Measurements from ENCODE around the gene RHEX. TPM values are rescaled to one million over a fixed set of nuclear protein-coding genes. Genes with fewer than 3 reads are reported as not detected.

The RHEX gene
- total RNA-seq, 1 donor from 2014 or later: 17.3 TPM

GRCh38 chr1:206135248-206135647 is 82.3 kb downstream of the RHEX start:
- intact Hi-C loops (cut with DNase I): no loop called here
- no peak for ATAC-seq

GRCh38 chr1:206136241-206136640 is 83.3 kb downstream of the RHEX start:
- Histone ChIP-seq H3K4me3 (no peak overlapping the region), H3K27me3 (no peaks in the 10 kb centered on the region), H3K9me3 (no peaks in the 10 kb centered on the region), H3K4me1 (no peaks in the 10 kb centered on the region), H3K36me3 (no peaks in the 10 kb centered on the region), H3K27ac (no peak overlapping the region)
- ATAC-seq (no peak), DNase-seq (no peak)
- intact Hi-C loops (cut with DNase I): no loop called here
- TF ChIP-seq CTCF (IDR thresholded peaks at IDR 0.05): no peak

More at GRCh38 chr1:206135248-206135647, 82.3 kb downstream of the RHEX start:
- Histone ChIP-seq H3K4me1 (no peaks in the 10 kb centered on the region), H3K4me3 (no peak overlapping the region), H3K27ac (no peak overlapping the region), H3K9me3 (no peaks in the 10 kb centered on the region), H3K36me3 (no peaks in the 10 kb centered on the region), H3K27me3 (no peaks in the 10 kb centered on the region)
- DNase-seq: no peak
- no peak for TF ChIP-seq CTCF (IDR thresholded peaks at IDR 0.05)

- H3K36me3 ChIP-seq: no peaks in the 10 kb centered on the region
- DNase-seq (no peak), ATAC-seq (no peak)
- H3K27me3 ChIP-seq: no peaks in the 10 kb centered on the region
- no peak overlapping the region for H3K4me3 ChIP-seq
- no peaks in the 10 kb centered on the region for H3K4me1 ChIP-seq
- H3K27ac ChIP-seq: no peak overlapping the region
- intact Hi-C loops (cut with DNase I): no loop called here
- no peaks in the 10 kb centered on the region for H3K9me3 ChIP-seq
- TF ChIP-seq CTCF (IDR thresholded peaks at IDR 0.05): no peak
Observed at GRCh38 chr1:206142011-206142410, 89.0 kb downstream of the RHEX start.

- intact Hi-C loops (cut with DNase I): no loop called here
- ATAC-seq (no peak), DNase-seq (no peak)
- H3K9me3 ChIP-seq: no peaks in the 10 kb centered on the region
- no peaks in the 10 kb centered on the region for H3K36me3 ChIP-seq
- no peak overlapping the region for H3K27ac ChIP-seq
- H3K27me3 ChIP-seq: no peaks in the 10 kb centered on the region
- no peak overlapping the region for H3K4me3 ChIP-seq
- no peaks in the 10 kb centered on the region for H3K4me1 ChIP-seq
- no peak for TF ChIP-seq CTCF (IDR thresholded peaks at IDR 0.05)
Observed at GRCh38 chr1:206142770-206143169, 89.8 kb downstream of the RHEX start.

- no peaks in the 10 kb centered on the region for H3K4me1 ChIP-seq
- H3K36me3 ChIP-seq: no peaks in the 10 kb centered on the region
- no peak for ATAC-seq
- H3K4me3 ChIP-seq: no peak overlapping the region
- no peaks in the 10 kb centered on the region for H3K27me3 ChIP-seq
- intact Hi-C loops (cut with DNase I): no loop called here
- no peak for TF ChIP-seq CTCF (IDR thresholded peaks at IDR 0.05)
- no peak for DNase-seq
- H3K27ac ChIP-seq: no peak overlapping the region
- no peaks in the 10 kb centered on the region for H3K9me3 ChIP-seq
Observed at GRCh38 chr1:206143537-206144172, 90.7 kb downstream of the RHEX start.

- DNase-seq: no peak
- no peak for TF ChIP-seq CTCF (IDR thresholded peaks at IDR 0.05)
Observed at GRCh38 chr1:206144605-206145004, 91.6 kb downstream of the RHEX start.

More at GRCh38 chr1:206144605-206145004, 91.6 kb downstream of the RHEX start:
- intact Hi-C loops (cut with DNase I): no loop called here
- ATAC-seq: no peak
- Histone ChIP-seq H3K4me3 (no peak overlapping the region), H3K9me3 (no peaks in the 10 kb centered on the region), H3K27ac (no peak overlapping the region), H3K27me3 (no peaks in the 10 kb centered on the region), H3K36me3 (no peaks in the 10 kb centered on the region), H3K4me1 (no peaks in the 10 kb centered on the region)

Data from upper lobe of right lung (tissue), 1 donor.